ENCODE data around the gene AGBL1.

Gene AGBL1

GRCh38 chr15:86840996-86841395 lies 761.3 kb downstream of the AGBL1 start:
- Mint-ChIP-seq H3K9me3 (no peaks in the 10 kb centered on the region), H3K4me3 (no peak overlapping the region), H3K27ac (no peak overlapping the region), H3K27me3 (ENCODE audit: low read depth) (no peaks in the 10 kb centered on the region), H3K36me3 (ENCODE audit: low read depth) (no peaks in the 10 kb centered on the region), H3K4me1 (ENCODE audit: low read depth) (no peaks in the 10 kb centered on the region)
- DNase-seq (ENCODE audit: low spot score): no peak

- Mint-ChIP-seq H3K36me3 (ENCODE audit: low read depth) (no peaks in the 10 kb centered on the region), H3K27ac (no peak overlapping the region)
- DNase-seq (ENCODE audit: low spot score): no peak
Measured at GRCh38 chr15:86842199-86842598, 762.5 kb downstream of the AGBL1 start.

GRCh38 chr15:86846036-86846435 lies 766.4 kb downstream of the AGBL1 start:
- no peaks in the 10 kb centered on the region for H3K36me3 Mint-ChIP-seq (ENCODE audit: low read depth)
- no peaks in the 10 kb centered on the region for H3K27me3 Mint-ChIP-seq (ENCODE audit: low read depth)
- H3K27ac Mint-ChIP-seq: no peak overlapping the region
- no peaks in the 10 kb centered on the region for H3K4me1 Mint-ChIP-seq (ENCODE audit: low read depth)
- H3K4me3 Mint-ChIP-seq: no peak overlapping the region
- DNase-seq (ENCODE audit: low spot score): no peak
- no peaks in the 10 kb centered on the region for H3K9me3 Mint-ChIP-seq

More at GRCh38 chr15:86842199-86842598, 762.5 kb downstream of the AGBL1 start:
- no peaks in the 10 kb centered on the region for H3K9me3 Mint-ChIP-seq
- no peaks in the 10 kb centered on the region for H3K27me3 Mint-ChIP-seq (ENCODE audit: low read depth)
- H3K4me3 Mint-ChIP-seq: no peak overlapping the region
- no peaks in the 10 kb centered on the region for H3K4me1 Mint-ChIP-seq (ENCODE audit: low read depth)

- Mint-ChIP-seq H3K27ac (no peak overlapping the region), H3K27me3 (ENCODE audit: low read depth) (no peaks in the 10 kb centered on the region), H3K4me3 (no peak overlapping the region), H3K36me3 (ENCODE audit: low read depth) (no peaks in the 10 kb centered on the region), H3K4me1 (ENCODE audit: low read depth) (no peaks in the 10 kb centered on the region), H3K9me3 (no peaks in the 10 kb centered on the region)
- no peak for DNase-seq (ENCODE audit: low spot score)
Measured at GRCh38 chr15:86849136-86849535, 769.5 kb downstream of the AGBL1 start.

- Mint-ChIP-seq H3K4me3 (no peak overlapping the region), H3K9me3 (no peaks in the 10 kb centered on the region), H3K4me1 (ENCODE audit: low read depth) (no peaks in the 10 kb centered on the region), H3K36me3 (ENCODE audit: low read depth) (no peaks in the 10 kb centered on the region), H3K27me3 (ENCODE audit: low read depth) (no peaks in the 10 kb centered on the region), H3K27ac (no peak overlapping the region)
- DNase-seq (ENCODE audit: low spot score): no peak
Measured at GRCh38 chr15:86849558-86850285, 770.1 kb downstream of the AGBL1 start.

GRCh38 chr15:86850939-86851338 lies 771.3 kb downstream of the AGBL1 start:
- Mint-ChIP-seq H3K9me3 (no peaks in the 10 kb centered on the region), H3K36me3 (ENCODE audit: low read depth) (no peaks in the 10 kb centered on the region), H3K27me3 (ENCODE audit: low read depth) (no peaks in the 10 kb centered on the region), H3K4me3 (no peak overlapping the region), H3K27ac (no peak overlapping the region), H3K4me1 (ENCODE audit: low read depth) (no peaks in the 10 kb centered on the region)
- no peak for DNase-seq (ENCODE audit: low spot score)

- Mint-ChIP-seq H3K36me3 (ENCODE audit: low read depth) (no peaks in the 10 kb centered on the region), H3K27me3 (ENCODE audit: low read depth) (no peaks in the 10 kb centered on the region), H3K4me3 (no peak overlapping the region), H3K4me1 (ENCODE audit: low read depth) (no peaks in the 10 kb centered on the region), H3K27ac (no peak overlapping the region), H3K9me3 (no peaks in the 10 kb centered on the region)
- DNase-seq (ENCODE audit: low spot score): no peak
Measured at GRCh38 chr15:86852741-86853140, 773.1 kb downstream of the AGBL1 start.

- no peak for DNase-seq (ENCODE audit: low spot score)
- Mint-ChIP-seq H3K4me3 (no peak overlapping the region), H3K36me3 (ENCODE audit: low read depth) (no peaks in the 10 kb centered on the region), H3K27ac (no peak overlapping the region), H3K9me3 (no peaks in the 10 kb centered on the region), H3K27me3 (ENCODE audit: low read depth) (no peaks in the 10 kb centered on the region), H3K4me1 (ENCODE audit: low read depth) (no peaks in the 10 kb centered on the region)
Measured at GRCh38 chr15:86854176-86854575, 774.5 kb downstream of the AGBL1 start.

GRCh38 chr15:86855307-86856291 lies 775.9 kb downstream of the AGBL1 start:
- H3K27me3 Mint-ChIP-seq (ENCODE audit: low read depth): no peaks in the 10 kb centered on the region
- H3K36me3 Mint-ChIP-seq (ENCODE audit: low read depth): no peaks in the 10 kb centered on the region
- no peaks in the 10 kb centered on the region for H3K4me1 Mint-ChIP-seq (ENCODE audit: low read depth)
- no peaks in the 10 kb centered on the region for H3K9me3 Mint-ChIP-seq
- no peak for DNase-seq (ENCODE audit: low spot score)
- no peak overlapping the region for H3K4me3 Mint-ChIP-seq
- H3K27ac Mint-ChIP-seq: no peak overlapping the region

- no peak for DNase-seq (ENCODE audit: low spot score)
- Mint-ChIP-seq H3K4me1 (ENCODE audit: low read depth) (no peaks in the 10 kb centered on the region), H3K9me3 (no peaks in the 10 kb centered on the region), H3K27ac (no peak overlapping the region), H3K27me3 (ENCODE audit: low read depth) (no peaks in the 10 kb centered on the region), H3K36me3 (ENCODE audit: low read depth) (no peaks in the 10 kb centered on the region), H3K4me3 (no peak overlapping the region)
Measured at GRCh38 chr15:86857701-86858100, 778.0 kb downstream of the AGBL1 start.

- no peak overlapping the region for H3K4me3 Mint-ChIP-seq
- DNase-seq (ENCODE audit: low spot score): no peak
- no peak overlapping the region for H3K27ac Mint-ChIP-seq
- H3K36me3 Mint-ChIP-seq (ENCODE audit: low read depth): no peaks in the 10 kb centered on the region
- H3K27me3 Mint-ChIP-seq (ENCODE audit: low read depth): no peaks in the 10 kb centered on the region
- H3K9me3 Mint-ChIP-seq: no peaks in the 10 kb centered on the region
- H3K4me1 Mint-ChIP-seq (ENCODE audit: low read depth): no peaks in the 10 kb centered on the region
Measured at GRCh38 chr15:86863226-86863915, 783.7 kb downstream of the AGBL1 start.

- no peak overlapping the region for H3K4me3 Mint-ChIP-seq
- H3K4me1 Mint-ChIP-seq (ENCODE audit: low read depth): no peaks in the 10 kb centered on the region
- H3K27ac Mint-ChIP-seq: no peak overlapping the region
- no peaks in the 10 kb centered on the region for H3K36me3 Mint-ChIP-seq (ENCODE audit: low read depth)
- no peaks in the 10 kb centered on the region for H3K27me3 Mint-ChIP-seq (ENCODE audit: low read depth)
- H3K9me3 Mint-ChIP-seq: no peaks in the 10 kb centered on the region
- DNase-seq (ENCODE audit: low spot score): no peak
Measured at GRCh38 chr15:86865920-86866319, 786.2 kb downstream of the AGBL1 start.

GRCh38 chr15:86870846-86871245 lies 791.2 kb downstream of the AGBL1 start:
- H3K4me1 Mint-ChIP-seq (ENCODE audit: low read depth): no peaks in the 10 kb centered on the region
- H3K27ac Mint-ChIP-seq: no peak overlapping the region
- H3K4me3 Mint-ChIP-seq: no peak overlapping the region
- no peaks in the 10 kb centered on the region for H3K9me3 Mint-ChIP-seq
- H3K36me3 Mint-ChIP-seq (ENCODE audit: low read depth): no peaks in the 10 kb centered on the region
- no peaks in the 10 kb centered on the region for H3K27me3 Mint-ChIP-seq (ENCODE audit: low read depth)
- no peak for DNase-seq (ENCODE audit: low spot score)

- no peaks in the 10 kb centered on the region for H3K9me3 Mint-ChIP-seq
- H3K27ac Mint-ChIP-seq: no peak overlapping the region
- DNase-seq (ENCODE audit: low spot score): no peak
- no peaks in the 10 kb centered on the region for H3K36me3 Mint-ChIP-seq (ENCODE audit: low read depth)
- no peak overlapping the region for H3K4me3 Mint-ChIP-seq
- no peaks in the 10 kb centered on the region for H3K4me1 Mint-ChIP-seq (ENCODE audit: low read depth)
- H3K27me3 Mint-ChIP-seq (ENCODE audit: low read depth): no peaks in the 10 kb centered on the region
Measured at GRCh38 chr15:86871964-86872363, 792.3 kb downstream of the AGBL1 start.

All from T-helper 2 cell treated with Interferon-gamma antibody and Interleukin-4, amounts not matched to agents 5 μg/mL and 100 μg/mL, for 36 hours (primary cell).